K562 (cell line): ENCODE data around the gene SEMA6C.

ENCODE experiments used
- BDP1 ChIP-seq: IDR thresholded peaks from 3 replicates; pipeline ENCODE4 v1.6.1; 2011; ENCODE audit not compliant: insufficient read length, insufficient read depth
- KAT7 ChIP-seq: sonication (generic); formaldehyde crosslinking; IDR thresholded peaks from 2 replicates; pipeline ENCODE4 v1.8.0; 2022; ENCODE audit warnings: missing genetic modification reagents, mild to moderate bottlenecking, borderline replicate concordance
- KDM4B ChIP-seq, 2 experiments: fragments of 450-650 bp in 1 of 2; sonication (generic) in 1 of 2; IDR thresholded peaks; 2 replicates each; pipeline ENCODE4 v1.6.1; 2016 to 2017; ENCODE audit warnings: borderline replicate concordance in 2 of 2, antibody characterized with exemption in 1 of 2, low read depth in 1 of 2, mild to moderate bottlenecking in 1 of 2
- PHF8 ChIP-seq: fragments of 200-600 bp; sonication (generic); IDR thresholded peaks from 2 replicates; pipeline ENCODE4 v1.6.1; 2012; ENCODE audit warnings: mixed run types, mild to moderate bottlenecking, inconsistent platforms, low read length, moderate library complexity, borderline replicate concordance
- PTTG1 ChIP-seq: fragments of 450-650 bp; IDR thresholded peaks from 2 replicates; pipeline ENCODE4 v1.6.1; 2016; ENCODE audit warnings: low read depth, mild to moderate bottlenecking, missing genetic modification characterization, missing compliant biosample characterization
- RCOR1 ChIP-seq, 2 experiments: IDR thresholded peaks; 2 replicates each; pipeline ENCODE4 v1.6.1; 2012; ENCODE audit warnings: low read depth in 2 of 2, low read length in 2 of 2, borderline replicate concordance in 1 of 2, improper control_type of control experiment in 1 of 2
- SIN3A ChIP-seq, 2 experiments: fragments of 150-350 bp in 1 of 2; IDR thresholded peaks; 2 replicates each; pipeline ENCODE4 v1.6.1; 2011 to 2016; ENCODE audit warnings: borderline replicate concordance in 2 of 2, low read depth in 2 of 2, low read length in 2 of 2, mild to moderate bottlenecking in 2 of 2, moderate library complexity in 2 of 2; ENCODE audit not compliant: control insufficient read depth in 1 of 2
- SREBF2 ChIP-seq: sonication (generic); formaldehyde crosslinking; IDR thresholded peaks from 2 replicates; pipeline ENCODE4 v1.4.0; 2020; ENCODE audit warnings: mild to moderate bottlenecking, missing genetic modification reagents
- TF ChIP-seq, protein P1 (sequence below), 2 experiments: fragments of 450-650 bp in 1 of 2; sonication (generic) in 1 of 2; formaldehyde crosslinking in 1 of 2; IDR thresholded peaks in 1 of 2; conservative IDR thresholded peaks in 1 of 2; 2 replicates each; pipeline versions ENCODE4 v1.6.1 to v1.8.1; 2016 to 2023; ENCODE audit warnings: mild to moderate bottlenecking in 2 of 2, moderate library complexity in 2 of 2, inconsistent platforms in 1 of 2, missing genetic modification reagents in 1 of 2
- TF ChIP-seq, protein P2 (sequence below), 3 experiments: IDR thresholded peaks in 2 of 3; conservative IDR thresholded peaks in 1 of 3; 2 replicates each; pipeline ENCODE4 v1.5.1; 2011 to 2012; ENCODE audit warnings: low read length in 3 of 3, mild to moderate bottlenecking in 3 of 3, control low read depth in 2 of 3, improper control_type of control experiment in 1 of 3, inconsistent platforms in 1 of 3, low read depth in 1 of 3, mixed read lengths in 1 of 3, moderate library complexity in 1 of 3; ENCODE audit not compliant: insufficient read depth in 2 of 3
- TF ChIP-seq, protein P3 (sequence below): fragments of 150-350 bp; IDR thresholded peaks from 2 replicates; pipeline ENCODE4 v1.6.1; 2014; ENCODE audit warnings: low read depth, mild to moderate bottlenecking, low read length, borderline replicate concordance

DNA sequence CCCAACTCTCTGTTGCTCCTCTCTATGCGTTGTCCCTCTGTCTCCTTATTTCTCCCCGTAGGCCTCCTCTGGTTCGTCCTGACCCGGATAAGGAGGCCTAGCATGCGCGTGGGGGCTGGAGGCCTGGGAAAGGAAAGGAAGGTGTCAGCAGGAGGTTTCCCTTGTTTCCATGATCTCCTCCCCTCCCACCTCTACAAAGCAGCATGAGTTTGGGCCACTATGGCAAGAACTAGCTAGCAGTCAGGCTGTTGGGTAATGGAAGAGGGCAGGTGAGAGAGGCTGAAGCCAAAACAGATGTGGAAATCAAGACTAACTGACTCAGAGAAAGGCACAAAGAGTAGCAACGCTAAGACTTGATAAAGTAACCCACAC, 687 bp upstream of the SEMA6C start:
- TF ChIP-seq, protein P1, sequence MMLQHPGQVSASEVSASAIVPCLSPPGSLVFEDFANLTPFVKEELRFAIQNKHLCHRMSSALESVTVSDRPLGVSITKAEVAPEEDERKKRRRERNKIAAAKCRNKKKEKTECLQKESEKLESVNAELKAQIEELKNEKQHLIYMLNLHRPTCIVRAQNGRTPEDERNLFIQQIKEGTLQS (IDR thresholded peaks at IDR 0.05): no peak
- TF ChIP-seq, protein P1 (CRISPR knock-in tag; conservative IDR thresholded peaks at IDR 0.05): no peak
- TF ChIP-seq KAT7 (CRISPR knock-in tag) (0 out of 2 replicates have a peak, but pooled peaks have one; percentile 47), PTTG1 (tag) (no peak), RCOR1 (IDR thresholded peaks at IDR 0.05; ENCODE audit: borderline replicate concordance in 1 of 2, low read depth in 2 of 2, low read length in 2 of 2) (no peak), SREBF2 (CRISPR knock-in tag) (no peak), BDP1 (no peak), KDM4B (IDR thresholded peaks at IDR 0.05; ENCODE audit: borderline replicate concordance in 2 of 2, low read depth in 1 of 2) (no peak), SIN3A (IDR thresholded peaks at IDR 0.05; ENCODE audit: borderline replicate concordance in 2 of 2, control insufficient read depth in 1 of 2, low read depth in 2 of 2, low read length in 2 of 2) (no peak), PHF8 (no peak)
- TF ChIP-seq, protein P2, sequence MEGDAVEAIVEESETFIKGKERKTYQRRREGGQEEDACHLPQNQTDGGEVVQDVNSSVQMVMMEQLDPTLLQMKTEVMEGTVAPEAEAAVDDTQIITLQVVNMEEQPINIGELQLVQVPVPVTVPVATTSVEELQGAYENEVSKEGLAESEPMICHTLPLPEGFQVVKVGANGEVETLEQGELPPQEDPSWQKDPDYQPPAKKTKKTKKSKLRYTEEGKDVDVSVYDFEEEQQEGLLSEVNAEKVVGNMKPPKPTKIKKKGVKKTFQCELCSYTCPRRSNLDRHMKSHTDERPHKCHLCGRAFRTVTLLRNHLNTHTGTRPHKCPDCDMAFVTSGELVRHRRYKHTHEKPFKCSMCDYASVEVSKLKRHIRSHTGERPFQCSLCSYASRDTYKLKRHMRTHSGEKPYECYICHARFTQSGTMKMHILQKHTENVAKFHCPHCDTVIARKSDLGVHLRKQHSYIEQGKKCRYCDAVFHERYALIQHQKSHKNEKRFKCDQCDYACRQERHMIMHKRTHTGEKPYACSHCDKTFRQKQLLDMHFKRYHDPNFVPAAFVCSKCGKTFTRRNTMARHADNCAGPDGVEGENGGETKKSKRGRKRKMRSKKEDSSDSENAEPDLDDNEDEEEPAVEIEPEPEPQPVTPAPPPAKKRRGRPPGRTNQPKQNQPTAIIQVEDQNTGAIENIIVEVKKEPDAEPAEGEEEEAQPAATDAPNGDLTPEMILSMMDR (IDR thresholded peaks at IDR 0.05 in 2 of 3, conservative IDR thresholded peaks at IDR 0.05 in 1 of 3; ENCODE audit: insufficient read depth in 2 of 3, low read depth in 1 of 3, low read length in 3 of 3): no peak
- TF ChIP-seq, protein P3, sequence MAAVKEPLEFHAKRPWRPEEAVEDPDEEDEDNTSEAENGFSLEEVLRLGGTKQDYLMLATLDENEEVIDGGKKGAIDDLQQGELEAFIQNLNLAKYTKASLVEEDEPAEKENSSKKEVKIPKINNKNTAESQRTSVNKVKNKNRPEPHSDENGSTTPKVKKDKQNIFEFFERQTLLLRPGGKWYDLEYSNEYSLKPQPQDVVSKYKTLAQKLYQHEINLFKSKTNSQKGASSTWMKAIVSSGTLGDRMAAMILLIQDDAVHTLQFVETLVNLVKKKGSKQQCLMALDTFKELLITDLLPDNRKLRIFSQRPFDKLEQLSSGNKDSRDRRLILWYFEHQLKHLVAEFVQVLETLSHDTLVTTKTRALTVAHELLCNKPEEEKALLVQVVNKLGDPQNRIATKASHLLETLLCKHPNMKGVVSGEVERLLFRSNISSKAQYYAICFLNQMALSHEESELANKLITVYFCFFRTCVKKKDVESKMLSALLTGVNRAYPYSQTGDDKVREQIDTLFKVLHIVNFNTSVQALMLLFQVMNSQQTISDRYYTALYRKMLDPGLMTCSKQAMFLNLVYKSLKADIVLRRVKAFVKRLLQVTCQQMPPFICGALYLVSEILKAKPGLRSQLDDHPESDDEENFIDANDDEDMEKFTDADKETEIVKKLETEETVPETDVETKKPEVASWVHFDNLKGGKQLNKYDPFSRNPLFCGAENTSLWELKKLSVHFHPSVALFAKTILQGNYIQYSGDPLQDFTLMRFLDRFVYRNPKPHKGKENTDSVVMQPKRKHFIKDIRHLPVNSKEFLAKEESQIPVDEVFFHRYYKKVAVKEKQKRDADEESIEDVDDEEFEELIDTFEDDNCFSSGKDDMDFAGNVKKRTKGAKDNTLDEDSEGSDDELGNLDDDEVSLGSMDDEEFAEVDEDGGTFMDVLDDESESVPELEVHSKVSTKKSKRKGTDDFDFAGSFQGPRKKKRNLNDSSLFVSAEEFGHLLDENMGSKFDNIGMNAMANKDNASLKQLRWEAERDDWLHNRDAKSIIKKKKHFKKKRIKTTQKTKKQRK: no peak
